Measurements from ENCODE around the gene BTNL8. TPM values are rescaled to one million over a fixed set of nuclear protein-coding genes. Genes with fewer than 3 reads are reported as not detected.

Gene BTNL8
- total RNA-seq, 4 donors from 2014 or later, result not detected

DNA sequence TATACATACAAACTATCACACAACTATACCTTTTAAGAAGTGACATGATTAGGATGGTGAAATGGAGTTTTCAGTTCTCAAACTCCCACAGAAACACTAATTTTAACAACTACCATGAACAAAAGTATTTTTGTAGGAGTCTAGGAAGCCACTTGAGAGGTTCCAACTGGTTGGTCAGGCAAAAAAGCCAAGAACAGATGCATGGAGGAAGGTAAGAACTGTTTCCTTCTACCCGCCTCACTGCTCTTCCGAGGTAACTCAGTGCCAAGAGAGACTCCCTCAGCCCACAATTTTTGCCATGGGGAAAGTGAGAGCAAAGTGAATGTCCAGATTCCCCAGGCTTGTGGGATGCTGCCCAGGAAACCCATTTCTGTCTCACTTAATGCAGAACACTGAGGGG is 15.7 kb downstream of the BTNL8 start:
- no peak for TF ChIP-seq POLR2A (IDR thresholded peaks at IDR 0.05)
- TF ChIP-seq EP300 (IDR thresholded peaks at IDR 0.05), result no peak
- no peak for TF ChIP-seq CTCF (IDR thresholded peaks at IDR 0.05)
- Histone ChIP-seq H3K9me3 (no peaks in the 10 kb centered on the region), H3K27me3 (no peaks in the 10 kb centered on the region), H3K4me1 (no peaks in the 10 kb centered on the region), H3K36me3 (no peaks in the 10 kb centered on the region), H3K4me3 (no peak overlapping the region), H3K27ac (no peak overlapping the region)
- WGBS, 2 donors, result 75 to 88% methylated on average over 2 of the region's 2 CpGs
- no peak for DNase-seq (ENCODE audit: low spot score in 2 of 2)

- no peaks in the 10 kb centered on the region for H3K4me1 ChIP-seq
- no peaks in the 10 kb centered on the region for H3K36me3 ChIP-seq
- H3K4me3 ChIP-seq, result no peak overlapping the region
- no peak overlapping the region for H3K27ac ChIP-seq
- no peaks in the 10 kb centered on the region for H3K27me3 ChIP-seq
- no peak for TF ChIP-seq POLR2A (IDR thresholded peaks at IDR 0.05)
- no peak for TF ChIP-seq EP300 (IDR thresholded peaks at IDR 0.05)
- TF ChIP-seq CTCF (IDR thresholded peaks at IDR 0.05), result no peak
- DNase-seq (ENCODE audit: low spot score in 2 of 2), result no peak
- no peaks in the 10 kb centered on the region for H3K9me3 ChIP-seq
- 44 to 57% methylated on average over 3 of the region's 3 CpGs for WGBS, 2 donors
Measured at GRCh38 chr5:180915924-180916323, 17.0 kb downstream of the BTNL8 start.

GRCh38 chr5:180918380-180918779 is 19.4 kb downstream of the BTNL8 start:
- no peaks in the 10 kb centered on the region for H3K4me1 ChIP-seq
- no peak for DNase-seq (ENCODE audit: low spot score in 2 of 2)
- TF ChIP-seq POLR2A (IDR thresholded peaks at IDR 0.05), result no peak
- no peak overlapping the region for H3K4me3 ChIP-seq
- 77 to 89% methylated on average over 1 of the region's 1 CpG for WGBS, 2 donors
- no peaks in the 10 kb centered on the region for H3K36me3 ChIP-seq
- H3K27me3 ChIP-seq, result no peaks in the 10 kb centered on the region
- H3K27ac ChIP-seq, result no peak overlapping the region
- H3K9me3 ChIP-seq, result peaks cover 0 to 7% (median 0%) of the 10 kb centered on the region in 4 donors

- TF ChIP-seq POLR2A (IDR thresholded peaks at IDR 0.05), result no peak
- no peak for TF ChIP-seq EP300 (IDR thresholded peaks at IDR 0.05)
- TF ChIP-seq CTCF (IDR thresholded peaks at IDR 0.05), result no peak
- Histone ChIP-seq H3K36me3 (no peaks in the 10 kb centered on the region), H3K27me3 (no peaks in the 10 kb centered on the region), H3K4me3 (no peak overlapping the region), H3K9me3 (peaks cover 0 to 28% (median 0%) of the 10 kb centered on the region in 4 donors), H3K4me1 (no peaks in the 10 kb centered on the region), H3K27ac (no peak overlapping the region)
- DNase-seq (ENCODE audit: low spot score in 2 of 2), result no peak
Measured at GRCh38 chr5:180920710-180921109, 21.8 kb downstream of the BTNL8 start.

- H3K9me3 ChIP-seq, result peaks cover 0 to 42% (median 0%) of the 10 kb centered on the region in 4 donors
- H3K36me3 ChIP-seq, result no peaks in the 10 kb centered on the region
- no peak overlapping the region for H3K4me3 ChIP-seq
- H3K27ac ChIP-seq, result no peak overlapping the region
- DNase-seq (ENCODE audit: low spot score in 2 of 2), result no peak
- no peaks in the 10 kb centered on the region for H3K4me1 ChIP-seq
- TF ChIP-seq CTCF (IDR thresholded peaks at IDR 0.05) (no peak), POLR2A (IDR thresholded peaks at IDR 0.05) (no peak), EP300 (IDR thresholded peaks at IDR 0.05) (no peak)
- H3K27me3 ChIP-seq, result no peaks in the 10 kb centered on the region
- WGBS, 2 donors, result 83 to 87% methylated on average over 1 of the region's 1 CpG
Measured at GRCh38 chr5:180922932-180923331, 24.0 kb downstream of the BTNL8 start.

DNA sequence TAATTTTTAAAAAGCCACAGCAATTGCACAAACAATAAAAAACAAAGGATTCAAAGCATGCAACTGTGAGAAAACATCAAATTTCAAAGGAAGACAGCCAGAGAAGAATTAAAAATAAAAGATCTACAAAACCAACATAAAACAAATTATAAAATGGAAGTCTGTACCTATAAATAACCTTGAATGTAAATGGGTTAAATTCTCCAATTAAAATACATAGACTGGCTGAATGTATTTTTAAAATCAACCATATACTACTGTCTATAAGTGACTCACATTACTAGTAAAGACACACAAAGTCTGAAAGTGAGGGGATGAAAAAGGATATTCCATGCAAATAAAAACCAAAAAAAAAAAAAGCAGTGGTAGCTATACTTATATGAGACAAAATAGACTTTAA is 33.7 kb downstream of the BTNL8 start:
- H3K9me3 ChIP-seq, result peaks cover 0 to 46% (median 3%) of the 10 kb centered on the region in 4 donors
- DNase-seq (ENCODE audit: low spot score in 2 of 2), result no peak
- TF ChIP-seq EP300 (IDR thresholded peaks at IDR 0.05), result no peak
- no peak for TF ChIP-seq POLR2A (IDR thresholded peaks at IDR 0.05)
- TF ChIP-seq CTCF (IDR thresholded peaks at IDR 0.05), result no peak

More for the DNA sequence above, 33.7 kb downstream of the BTNL8 start:
- Histone ChIP-seq H3K27ac (no peak overlapping the region), H3K36me3 (no peaks in the 10 kb centered on the region), H3K4me3 (no peak overlapping the region), H3K4me1 (no peaks in the 10 kb centered on the region), H3K27me3 (no peaks in the 10 kb centered on the region)

Measured in tibial nerve (tissue), 4 donors.